WTC11 (cell line): ENCODE results near the gene OR2C3.

Experiments used
- ATF6 ChIP-seq: sonication (generic); formaldehyde crosslinking; IDR thresholded peaks from 2 replicates; pipeline ENCODE4 v1.8.1; 2023; ENCODE audit warnings: mild to moderate bottlenecking, missing genetic modification reagents
- CBFB ChIP-seq: sonication (generic); formaldehyde crosslinking; IDR thresholded peaks from 2 replicates; pipeline ENCODE4 v1.8.1; 2022; ENCODE audit warnings: mild to moderate bottlenecking, low read depth, missing genetic modification reagents
- CTCF ChIP-seq: fragments of 200-600 bp; IDR thresholded peaks from 2 replicates; pipeline ENCODE4 v1.8.0; 2022; ENCODE audit warnings: antibody characterized with exemption
- RELA ChIP-seq: sonication (generic); formaldehyde crosslinking; IDR thresholded peaks from 2 replicates; pipeline ENCODE4 v1.8.1; 2022; ENCODE audit warnings: missing genetic modification reagents, mild to moderate bottlenecking, borderline replicate concordance
- USF1 ChIP-seq: sonication (generic); formaldehyde crosslinking; IDR thresholded peaks from 2 replicates; pipeline ENCODE4 v1.8.0; 2022; ENCODE audit warnings: mild to moderate bottlenecking, missing genetic modification reagents
- ZNF317 ChIP-seq: sonication (generic); formaldehyde crosslinking; IDR thresholded peaks from 2 replicates; pipeline ENCODE4 v1.8.1; 2023; ENCODE audit warnings: low read depth, mild to moderate bottlenecking, moderate library complexity, missing genetic modification reagents, borderline replicate concordance
- TF ChIP-seq, protein P1 (sequence below): sonication (generic); formaldehyde crosslinking; IDR thresholded peaks from 2 replicates; pipeline ENCODE4 v1.8.1; 2023; ENCODE audit warnings: mild to moderate bottlenecking, missing genetic modification reagents, moderate library complexity
- TF ChIP-seq, protein P2 (sequence below): sonication (generic); formaldehyde crosslinking; conservative IDR thresholded peaks from 2 replicates; pipeline ENCODE4 v1.8.1; 2023; ENCODE audit warnings: mild to moderate bottlenecking, low read depth, missing genetic modification reagents, moderate library complexity

DNA sequence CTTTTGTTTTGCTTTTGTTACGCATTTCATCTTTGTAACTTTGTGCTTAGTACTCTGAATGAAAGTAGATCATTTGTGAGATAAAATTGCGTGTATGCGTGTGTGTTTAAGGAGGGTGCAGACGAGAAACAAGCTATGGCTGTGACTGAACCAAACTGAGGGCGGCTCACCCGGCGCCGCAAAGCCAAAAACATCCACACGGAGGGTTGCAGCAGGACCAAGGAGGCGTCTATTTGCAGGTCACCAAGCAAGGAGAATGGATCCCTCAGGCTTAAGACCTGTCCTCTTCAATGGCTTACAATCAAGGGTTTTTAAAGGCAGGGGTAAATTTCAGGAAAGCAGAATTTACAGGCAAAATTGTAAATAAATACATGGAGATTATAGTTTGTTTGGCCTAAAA is 25.5 kb upstream of the OR2C3 start:
- no peak for TF ChIP-seq ZNF317 (CRISPR knock-in tag)
- TF ChIP-seq CTCF: no peak
- no peak for TF ChIP-seq CBFB
- no peak for TF ChIP-seq RELA
- no peak for TF ChIP-seq USF1 (CRISPR knock-in tag)
- no peak for TF ChIP-seq ATF6 (CRISPR knock-in tag)
- TF ChIP-seq, protein P1, sequence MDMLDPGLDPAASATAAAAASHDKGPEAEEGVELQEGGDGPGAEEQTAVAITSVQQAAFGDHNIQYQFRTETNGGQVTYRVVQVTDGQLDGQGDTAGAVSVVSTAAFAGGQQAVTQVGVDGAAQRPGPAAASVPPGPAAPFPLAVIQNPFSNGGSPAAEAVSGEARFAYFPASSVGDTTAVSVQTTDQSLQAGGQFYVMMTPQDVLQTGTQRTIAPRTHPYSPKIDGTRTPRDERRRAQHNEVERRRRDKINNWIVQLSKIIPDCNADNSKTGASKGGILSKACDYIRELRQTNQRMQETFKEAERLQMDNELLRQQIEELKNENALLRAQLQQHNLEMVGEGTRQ (CRISPR knock-in tag): no peak
- TF ChIP-seq, protein P2, sequence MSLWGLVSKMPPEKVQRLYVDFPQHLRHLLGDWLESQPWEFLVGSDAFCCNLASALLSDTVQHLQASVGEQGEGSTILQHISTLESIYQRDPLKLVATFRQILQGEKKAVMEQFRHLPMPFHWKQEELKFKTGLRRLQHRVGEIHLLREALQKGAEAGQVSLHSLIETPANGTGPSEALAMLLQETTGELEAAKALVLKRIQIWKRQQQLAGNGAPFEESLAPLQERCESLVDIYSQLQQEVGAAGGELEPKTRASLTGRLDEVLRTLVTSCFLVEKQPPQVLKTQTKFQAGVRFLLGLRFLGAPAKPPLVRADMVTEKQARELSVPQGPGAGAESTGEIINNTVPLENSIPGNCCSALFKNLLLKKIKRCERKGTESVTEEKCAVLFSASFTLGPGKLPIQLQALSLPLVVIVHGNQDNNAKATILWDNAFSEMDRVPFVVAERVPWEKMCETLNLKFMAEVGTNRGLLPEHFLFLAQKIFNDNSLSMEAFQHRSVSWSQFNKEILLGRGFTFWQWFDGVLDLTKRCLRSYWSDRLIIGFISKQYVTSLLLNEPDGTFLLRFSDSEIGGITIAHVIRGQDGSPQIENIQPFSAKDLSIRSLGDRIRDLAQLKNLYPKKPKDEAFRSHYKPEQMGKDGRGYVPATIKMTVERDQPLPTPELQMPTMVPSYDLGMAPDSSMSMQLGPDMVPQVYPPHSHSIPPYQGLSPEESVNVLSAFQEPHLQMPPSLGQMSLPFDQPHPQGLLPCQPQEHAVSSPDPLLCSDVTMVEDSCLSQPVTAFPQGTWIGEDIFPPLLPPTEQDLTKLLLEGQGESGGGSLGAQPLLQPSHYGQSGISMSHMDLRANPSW (CRISPR knock-in tag): no peak
